ENCODE results near the gene IFNL4. TPM values are rescaled to one million over a fixed set of nuclear protein-coding genes. Genes with fewer than 3 reads are reported as not detected.

IFNL4 gene
- total and polyA plus RNA-seq, 2 donors (not counting 3 experiments of a cell fraction or from before 2014, with no cell fraction given) = not detected

Other genes with a start within 250 kb of the IFNL4 start
- gene FBXO27, start 216.3 kb downstream of the IFNL4 start, total RNA-seq = 4.2 and 6.5 TPM in 2 replicates
- gene FBXO27, start 216.3 kb downstream of the IFNL4 start, polyA plus RNA-seq = 3.5 and 4.9 TPM in 2 replicates
- 0.18 and 0.49 TPM in 2 replicates for gene ACP7, start 164.5 kb downstream of the IFNL4 start, total RNA-seq
- 0.03 and 0.04 TPM in 2 replicates for gene ACP7, start 164.5 kb downstream of the IFNL4 start, polyA plus RNA-seq
- gene PAK4, start 123.1 kb downstream of the IFNL4 start, total RNA-seq = 49.6 and 55.4 TPM in 2 replicates
- gene PAK4, start 123.1 kb downstream of the IFNL4 start, polyA plus RNA-seq = 39.8 and 48.4 TPM in 2 replicates
- gene NCCRP1, start 51.9 kb downstream of the IFNL4 start, total RNA-seq = not detected in 2 replicates
- gene NCCRP1, start 51.9 kb downstream of the IFNL4 start, polyA plus RNA-seq = 0.06 TPM in 1 of 2 replicates, not detected in the other
- not detected in 2 replicates for gene SYCN, start 44.6 kb downstream of the IFNL4 start, total RNA-seq
- not detected in 2 replicates for gene SYCN, start 44.6 kb downstream of the IFNL4 start, polyA plus RNA-seq
- not detected in 2 replicates for gene IFNL3, start 3.9 kb downstream of the IFNL4 start, total RNA-seq
- gene IFNL3, start 3.9 kb downstream of the IFNL4 start, polyA plus RNA-seq = not detected in 2 replicates
- gene IFNL2, start 19.5 kb upstream of the IFNL4 start, total RNA-seq = not detected in 2 replicates
- not detected in 2 replicates for gene IFNL2, start 19.5 kb upstream of the IFNL4 start, polyA plus RNA-seq
- gene IFNL1, start 47.6 kb upstream of the IFNL4 start, total RNA-seq = not detected in 2 replicates
- not detected in 2 replicates for gene IFNL1, start 47.6 kb upstream of the IFNL4 start, polyA plus RNA-seq
- 1.4 and 1.5 TPM in 2 replicates for gene LRFN1, start 72.0 kb upstream of the IFNL4 start, total RNA-seq
- gene LRFN1, start 72.0 kb upstream of the IFNL4 start, polyA plus RNA-seq = 0.38 and 0.39 TPM in 2 replicates
- 39.5 and 41.5 TPM in 2 replicates for gene GMFG, start 87.2 kb upstream of the IFNL4 start, total RNA-seq
- 9.2 and 13.7 TPM in 2 replicates for gene GMFG, start 87.2 kb upstream of the IFNL4 start, polyA plus RNA-seq
- 82.1 and 87.7 TPM in 2 replicates for gene SAMD4B, start 93.6 kb upstream of the IFNL4 start, total RNA-seq
- gene SAMD4B, start 93.6 kb upstream of the IFNL4 start, polyA plus RNA-seq = 84.2 and 98.0 TPM in 2 replicates
- 53.6 and 55.1 TPM in 2 replicates for gene PAF1, start 142.2 kb upstream of the IFNL4 start, total RNA-seq
- 77.9 and 90.8 TPM in 2 replicates for gene PAF1, start 142.2 kb upstream of the IFNL4 start, polyA plus RNA-seq
- 24.7 and 25.5 TPM in 2 replicates for gene MED29, start 142.5 kb upstream of the IFNL4 start, total RNA-seq
- gene MED29, start 142.5 kb upstream of the IFNL4 start, polyA plus RNA-seq = 50.4 and 60.3 TPM in 2 replicates
- 12.2 and 26.5 TPM in 2 replicates for gene ZFP36, start 158.0 kb upstream of the IFNL4 start, total RNA-seq
- 16.3 and 21.7 TPM in 2 replicates for gene ZFP36, start 158.0 kb upstream of the IFNL4 start, polyA plus RNA-seq
- 74.1 TPM in 2 replicates for gene PLEKHG2, start 163.8 kb upstream of the IFNL4 start, total RNA-seq
- 26.4 and 44.7 TPM in 2 replicates for gene PLEKHG2, start 163.8 kb upstream of the IFNL4 start, polyA plus RNA-seq
- 1,735 and 1,768 TPM in 2 replicates for gene RPS16, start 187.1 kb upstream of the IFNL4 start, total RNA-seq
- 5,244 and 6,084 TPM in 2 replicates for gene RPS16, start 187.1 kb upstream of the IFNL4 start, polyA plus RNA-seq
- 108 and 120 TPM in 2 replicates for gene SUPT5H, start 196.7 kb upstream of the IFNL4 start, total RNA-seq
- 81.8 and 87.6 TPM in 2 replicates for gene SUPT5H, start 196.7 kb upstream of the IFNL4 start, polyA plus RNA-seq
- gene TIMM50, start 232.0 kb upstream of the IFNL4 start, total RNA-seq = 85.7 and 86.1 TPM in 2 replicates
- gene TIMM50, start 232.0 kb upstream of the IFNL4 start, polyA plus RNA-seq = 118 and 124 TPM in 2 replicates

All from endothelial cell of umbilical vein (primary cell).